SK-N-MC (cell line): ENCODE data around the gene FRAT2.

Source experiments
- EZH2 ChIP-seq: fragments of 200-600 bp; sonication (generic); IDR thresholded peaks from one replicate; pipeline ENCODE4 v1.6.1; 2017; ENCODE audit warnings: antibody characterized with exemption
- POLR2AphosphoS5 ChIP-seq: IDR thresholded peaks from 2 replicates; pipeline ENCODE4 v1.6.1; 2012; ENCODE audit warnings: mild to moderate bottlenecking, low read depth, low read length, borderline replicate concordance

DNA sequence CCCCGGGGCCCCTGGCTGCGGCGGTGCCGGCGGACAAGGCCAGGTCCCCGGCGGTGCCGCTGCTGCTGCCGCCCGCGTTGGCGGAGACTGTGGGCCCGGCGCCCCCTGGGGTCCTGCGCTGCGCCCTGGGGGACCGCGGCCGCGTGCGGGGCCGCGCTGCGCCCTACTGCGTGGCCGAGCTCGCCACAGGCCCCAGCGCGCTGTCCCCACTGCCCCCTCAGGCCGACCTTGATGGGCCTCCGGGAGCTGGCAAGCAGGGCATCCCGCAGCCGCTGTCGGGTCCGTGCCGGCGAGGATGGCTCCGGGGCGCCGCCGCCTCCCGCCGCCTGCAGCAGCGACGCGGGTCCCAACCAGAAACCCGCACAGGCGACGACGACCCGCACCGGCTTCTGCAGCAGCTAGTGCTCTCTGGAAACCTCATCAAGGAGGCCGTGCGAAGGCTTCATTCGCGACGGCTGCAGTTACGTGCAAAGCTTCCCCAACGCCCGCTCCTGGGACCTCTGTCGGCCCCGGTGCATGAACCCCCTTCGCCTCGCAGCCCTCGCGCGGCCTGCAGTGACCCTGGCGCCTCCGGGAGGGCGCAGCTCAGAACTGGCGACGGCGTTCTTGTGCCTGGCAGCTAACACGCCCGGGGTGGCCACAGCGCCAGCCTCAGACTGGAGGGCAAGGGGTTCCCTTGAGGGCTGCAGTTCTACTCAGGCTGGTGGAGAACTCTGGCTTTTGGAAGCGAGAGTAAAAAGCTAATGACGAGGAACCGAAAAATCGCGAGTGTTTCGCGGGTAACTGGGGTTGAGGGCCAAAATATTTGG is 14.7 kb downstream of the FRAT2 start:
- no peak for TF ChIP-seq POLR2AphosphoS5
- no peak for TF ChIP-seq EZH2
